HFF-Myc (cell line): ENCODE measurements around the gene CREB3L1.

ENCODE experiments used
- DNase-seq: peaks from one replicate; pipeline ENCODE4 v3.0.0-alpha.2; 2011; ENCODE audit warnings: low read depth; ENCODE audit errors: extremely low read depth
- H3K4me3 ChIP-seq: replicated peaks from 2 replicates; pipeline ENCODE4 v1.5.1; 2011; ENCODE audit warnings: low read depth, mild to moderate bottlenecking, control low read depth, low read length
- CTCF ChIP-seq: IDR thresholded peaks from 2 replicates; pipeline ENCODE4 v1.5.1; 2012; ENCODE audit warnings: mild to moderate bottlenecking, low read depth, low read length, control low read depth; ENCODE audit errors: missing control alignments

The CREB3L1 gene

DNA sequence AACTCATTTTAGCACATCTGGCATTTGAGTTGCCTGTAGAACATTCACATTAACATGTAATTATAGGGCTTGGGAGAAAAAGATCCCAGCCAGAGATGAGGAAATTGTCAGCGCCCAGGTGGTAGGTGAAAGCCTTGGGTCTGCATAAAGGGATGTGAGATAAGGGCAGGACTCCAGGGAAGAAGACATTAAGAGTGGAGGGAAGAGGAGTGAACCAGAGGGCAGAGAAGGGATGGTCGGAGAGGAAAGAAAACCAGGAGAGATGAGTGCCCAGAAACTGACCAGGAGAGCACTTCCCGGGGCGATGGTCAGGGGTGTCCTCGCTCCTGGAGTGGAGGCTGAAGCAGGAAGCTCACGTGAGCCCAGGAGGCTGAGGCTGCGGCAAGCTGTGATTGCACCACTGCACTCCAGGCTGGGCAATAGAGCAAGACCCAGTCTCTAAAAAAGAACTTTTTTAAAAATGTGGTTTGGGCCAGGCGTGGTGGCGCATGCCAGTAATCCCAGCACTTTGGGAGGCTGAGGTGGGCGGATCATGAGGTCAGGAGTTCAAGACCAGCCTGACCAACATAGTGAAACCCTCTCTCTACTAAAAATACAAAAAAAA lies 49.5 kb downstream of the CREB3L1 start:
- no peak overlapping the region for H3K4me3 ChIP-seq
- no peak for DNase-seq
- TF ChIP-seq CTCF: no peak

DNA sequence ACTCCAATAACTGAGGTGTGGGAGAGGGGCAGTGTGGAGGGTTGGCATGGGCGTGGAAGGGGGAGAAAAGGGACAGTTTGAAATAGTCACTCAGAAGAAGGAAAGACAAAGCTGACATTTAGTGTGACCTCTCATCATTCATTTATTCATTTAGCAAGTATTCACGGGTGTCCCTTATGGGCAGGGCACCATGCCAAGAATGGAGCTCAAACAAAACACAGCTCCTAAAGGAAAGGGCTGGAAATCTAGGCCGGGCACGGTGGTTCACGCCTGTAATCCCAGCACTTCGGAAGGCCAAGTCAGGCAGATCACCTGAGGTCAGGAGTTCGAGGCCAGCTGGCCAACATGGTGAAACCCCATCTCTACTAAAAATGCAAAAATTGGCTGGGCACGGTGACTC lies 50.4 kb downstream of the CREB3L1 start:
- H3K4me3 ChIP-seq: no peak overlapping the region
- DNase-seq: no peak
- no peak for TF ChIP-seq CTCF

GRCh38 chr11:46330154-46330553 lies 52.7 kb downstream of the CREB3L1 start:
- no peak for DNase-seq
- H3K4me3 ChIP-seq: no peak overlapping the region
- TF ChIP-seq CTCF: no peak

DNA sequence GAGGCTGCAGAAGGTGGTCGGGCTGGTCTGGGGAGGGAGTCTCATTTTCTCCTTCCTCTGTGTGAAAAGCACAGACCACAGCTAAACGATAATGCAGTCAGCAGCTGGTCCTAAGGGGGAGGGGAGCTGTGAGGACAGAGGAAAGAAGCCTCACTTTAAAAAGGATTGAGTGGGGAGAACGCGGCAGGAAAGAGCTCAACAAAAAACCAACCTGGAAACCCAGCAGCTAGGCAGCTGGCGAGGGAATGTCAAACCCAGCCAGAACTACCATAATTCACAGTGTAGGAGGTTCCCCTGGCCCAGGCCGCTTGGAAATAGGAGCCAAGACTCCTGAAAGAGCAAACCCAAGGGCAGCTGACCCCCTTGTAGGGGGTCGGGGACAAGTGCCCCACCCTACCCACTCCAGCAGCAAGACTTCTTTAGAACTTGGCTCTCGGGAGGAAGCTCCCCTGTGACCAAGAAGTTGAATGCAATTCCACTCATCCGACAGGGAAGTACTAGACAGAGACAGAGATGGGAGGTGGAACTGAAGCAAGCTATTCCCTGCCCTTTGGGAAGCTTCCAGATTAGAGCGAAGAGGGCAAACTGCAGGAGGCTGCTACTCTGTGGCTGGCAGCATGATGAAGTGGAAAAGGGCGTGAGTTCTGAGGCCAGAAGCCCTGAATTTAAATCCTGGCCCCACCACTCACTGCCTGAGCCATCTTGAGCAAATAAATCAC lies 53.3 kb downstream of the CREB3L1 start:
- DNase-seq: no peak

GRCh38 chr11:46331282-46331984 lies 54.0 kb downstream of the CREB3L1 start:
- no peak for DNase-seq
- TF ChIP-seq CTCF: no peak
- H3K4me3 ChIP-seq: no peak overlapping the region

More for the DNA sequence above, 53.3 kb downstream of the CREB3L1 start:
- H3K4me3 ChIP-seq: no peak overlapping the region
- TF ChIP-seq CTCF: no peak

- TF ChIP-seq CTCF: no peak
- H3K4me3 ChIP-seq: no peak overlapping the region
- no peak for DNase-seq
These were observed 54.7 kb downstream of the CREB3L1 start for GRCh38 chr11:46332093-46332567.
